Measurements from ENCODE around the gene RPL3.

RPL3 gene

GRCh38 chr22:39282645-39283321 is 36.6 kb downstream of the RPL3 start:
- DNase-seq (ENCODE audit: low read depth in 2 of 2): no peak

GRCh38 chr22:39281126-39281525 is 38.3 kb downstream of the RPL3 start:
- DNase-seq (ENCODE audit: low read depth in 2 of 2): no peak

- no peak for DNase-seq (ENCODE audit: low read depth in 2 of 2)
Observed at GRCh38 chr22:39280250-39280649, 39.2 kb downstream of the RPL3 start.

- DNase-seq (ENCODE audit: low read depth in 2 of 2): no peak
Observed at GRCh38 chr22:39279170-39279850, 40.1 kb downstream of the RPL3 start.

- DNase-seq (ENCODE audit: low read depth in 2 of 2): no peak
Observed at GRCh38 chr22:39278040-39278439, 41.4 kb downstream of the RPL3 start.

- DNase-seq (ENCODE audit: low read depth in 2 of 2): no peak
Observed at GRCh38 chr22:39277142-39277607, 42.2 kb downstream of the RPL3 start.

- no peak for DNase-seq (ENCODE audit: low read depth in 2 of 2)
Observed at GRCh38 chr22:39276440-39277141, 42.8 kb downstream of the RPL3 start.

- no peak for DNase-seq (ENCODE audit: low read depth in 2 of 2)
Observed at GRCh38 chr22:39275814-39276439, 43.5 kb downstream of the RPL3 start.

- DNase-seq (ENCODE audit: low read depth in 2 of 2): no peak
Observed at GRCh38 chr22:39273950-39274887, 45.2 kb downstream of the RPL3 start.

GRCh38 chr22:39270792-39271191 is 48.6 kb downstream of the RPL3 start:
- no peak for DNase-seq (ENCODE audit: low read depth in 2 of 2)

- DNase-seq (ENCODE audit: low read depth in 2 of 2): no peak
Observed at GRCh38 chr22:39270280-39270679, 49.1 kb downstream of the RPL3 start.

- no peak for DNase-seq (ENCODE audit: low read depth in 2 of 2)
Observed at GRCh38 chr22:39269095-39269790, 50.2 kb downstream of the RPL3 start.

GRCh38 chr22:39268645-39269044 is 50.8 kb downstream of the RPL3 start:
- no peak for DNase-seq (ENCODE audit: low read depth in 2 of 2)

GRCh38 chr22:39267974-39268373 is 51.4 kb downstream of the RPL3 start:
- DNase-seq (ENCODE audit: low read depth in 2 of 2): no peak

- peak; percentile 38 to 55 for DNase-seq (ENCODE audit: low read depth in 2 of 2)
Observed at GRCh38 chr22:39266398-39267030, 52.9 kb downstream of the RPL3 start.

GRCh38 chr22:39265143-39265886 is 54.1 kb downstream of the RPL3 start:
- DNase-seq (ENCODE audit: low read depth in 2 of 2): no peak

- no peak for DNase-seq (ENCODE audit: low read depth in 2 of 2)
Observed at GRCh38 chr22:39264349-39265038, 54.9 kb downstream of the RPL3 start.

GRCh38 chr22:39263626-39264348 is 55.6 kb downstream of the RPL3 start:
- no peak for DNase-seq (ENCODE audit: low read depth in 2 of 2)

Measured in stimulated activated CD4-positive, alpha-beta T cell treated with anti-CD3 and anti-CD28 coated beads, Interleukin-15, amount 100 ng/mL, for 48 hours (primary cell).